ENCODE measurements around the gene GRHL3. TPM values are rescaled to one million over a fixed set of nuclear protein-coding genes. Genes with fewer than 3 reads are reported as not detected.

GRHL3 gene
- total RNA-seq, 2 donors from 2014 or later, result 8.1 to 8.4 TPM

DNA sequence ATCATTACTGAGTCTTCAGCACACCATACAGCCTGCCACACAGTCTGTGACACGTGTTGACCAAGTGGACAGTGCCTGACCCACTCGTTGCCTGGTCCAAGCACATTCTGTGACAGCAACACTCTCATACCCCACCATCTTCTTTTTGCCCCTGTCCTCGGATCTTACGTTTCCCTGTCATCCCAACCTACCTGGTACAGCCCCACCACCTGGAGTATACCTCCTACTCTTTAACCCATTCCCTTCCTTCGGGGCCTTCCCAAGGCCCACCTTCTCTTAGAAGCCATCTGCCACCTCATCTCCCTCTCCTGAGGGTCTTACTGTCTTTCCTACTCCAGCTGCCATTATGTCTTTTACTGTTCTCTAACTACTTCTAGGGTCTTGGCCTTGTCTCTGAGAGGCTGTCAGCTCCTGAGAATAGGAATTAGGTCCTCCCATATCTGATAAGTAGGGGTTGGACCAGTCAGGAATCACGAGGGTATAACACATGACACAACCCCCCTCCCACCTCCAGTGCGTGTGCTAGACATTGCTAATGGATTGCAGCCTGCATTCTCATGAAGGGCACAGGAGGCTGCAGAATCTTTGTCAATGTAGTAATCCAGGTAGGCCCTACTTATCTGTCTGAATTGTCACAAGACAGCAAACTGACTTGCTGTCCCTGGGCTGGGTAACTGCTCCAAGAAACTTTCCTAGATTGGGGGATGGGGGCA, 13.0 kb downstream of the GRHL3 start:
- TF ChIP-seq POLR2A (IDR thresholded peaks at IDR 0.05) (no peak), POLR2AphosphoS5 (IDR thresholded peaks at IDR 0.05) (no peak)
- TF ChIP-seq, protein P1, sequence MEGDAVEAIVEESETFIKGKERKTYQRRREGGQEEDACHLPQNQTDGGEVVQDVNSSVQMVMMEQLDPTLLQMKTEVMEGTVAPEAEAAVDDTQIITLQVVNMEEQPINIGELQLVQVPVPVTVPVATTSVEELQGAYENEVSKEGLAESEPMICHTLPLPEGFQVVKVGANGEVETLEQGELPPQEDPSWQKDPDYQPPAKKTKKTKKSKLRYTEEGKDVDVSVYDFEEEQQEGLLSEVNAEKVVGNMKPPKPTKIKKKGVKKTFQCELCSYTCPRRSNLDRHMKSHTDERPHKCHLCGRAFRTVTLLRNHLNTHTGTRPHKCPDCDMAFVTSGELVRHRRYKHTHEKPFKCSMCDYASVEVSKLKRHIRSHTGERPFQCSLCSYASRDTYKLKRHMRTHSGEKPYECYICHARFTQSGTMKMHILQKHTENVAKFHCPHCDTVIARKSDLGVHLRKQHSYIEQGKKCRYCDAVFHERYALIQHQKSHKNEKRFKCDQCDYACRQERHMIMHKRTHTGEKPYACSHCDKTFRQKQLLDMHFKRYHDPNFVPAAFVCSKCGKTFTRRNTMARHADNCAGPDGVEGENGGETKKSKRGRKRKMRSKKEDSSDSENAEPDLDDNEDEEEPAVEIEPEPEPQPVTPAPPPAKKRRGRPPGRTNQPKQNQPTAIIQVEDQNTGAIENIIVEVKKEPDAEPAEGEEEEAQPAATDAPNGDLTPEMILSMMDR (IDR thresholded peaks at IDR 0.05), result no peak
- Histone ChIP-seq H3K9me3 (no peaks in the 10 kb centered on the region), H3K36me3 (no peaks in the 10 kb centered on the region), H3K27me3 (replicated peaks; ENCODE audit: insufficient read depth) (no peaks in the 10 kb centered on the region), H3K4me1 (replicated peaks) (no peaks in the 10 kb centered on the region), H3K4me3 (no peak overlapping the region), H3K27ac (no peak overlapping the region)
- WGBS, result 93% methylated on average over 7 of the region's 7 CpGs
- DNase-seq (ENCODE audit: low spot score), result no peak
- intact Hi-C loops (cut with DNase I), result no loop called here

DNA sequence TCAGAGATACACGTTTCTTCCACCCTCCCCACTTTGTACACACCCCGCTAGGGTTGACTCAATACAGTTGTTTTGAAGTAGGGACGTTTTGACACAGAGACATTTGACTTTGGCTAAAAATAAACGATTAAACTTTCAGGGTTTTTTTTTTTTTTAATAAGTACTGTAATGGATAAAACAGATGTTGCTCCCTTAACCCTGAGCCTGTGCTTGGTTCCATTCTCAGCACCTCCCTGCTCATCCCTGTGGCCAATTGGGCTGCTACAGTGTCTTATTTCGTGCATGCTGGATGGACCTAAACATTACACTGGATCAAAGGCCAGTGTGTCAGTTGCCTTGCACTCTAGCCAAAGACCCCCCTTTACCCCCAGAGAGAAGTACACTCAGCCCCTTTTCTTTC, 16.9 kb downstream of the GRHL3 start:
- Histone ChIP-seq H3K4me1 (replicated peaks) (no peaks in the 10 kb centered on the region), H3K36me3 (no peaks in the 10 kb centered on the region), H3K27me3 (replicated peaks; ENCODE audit: insufficient read depth) (no peaks in the 10 kb centered on the region), H3K4me3 (no peak overlapping the region), H3K27ac (no peak overlapping the region), H3K9me3 (no peaks in the 10 kb centered on the region)
- intact Hi-C loops (cut with DNase I), result no loop called here
- no peak for DNase-seq (ENCODE audit: low spot score)
- TF ChIP-seq POLR2AphosphoS5 (IDR thresholded peaks at IDR 0.05) (no peak), POLR2A (IDR thresholded peaks at IDR 0.05) (no peak)
- TF ChIP-seq, protein P1 (IDR thresholded peaks at IDR 0.05), result no peak
- 57% methylated on average over 5 of the region's 5 CpGs for WGBS

DNA sequence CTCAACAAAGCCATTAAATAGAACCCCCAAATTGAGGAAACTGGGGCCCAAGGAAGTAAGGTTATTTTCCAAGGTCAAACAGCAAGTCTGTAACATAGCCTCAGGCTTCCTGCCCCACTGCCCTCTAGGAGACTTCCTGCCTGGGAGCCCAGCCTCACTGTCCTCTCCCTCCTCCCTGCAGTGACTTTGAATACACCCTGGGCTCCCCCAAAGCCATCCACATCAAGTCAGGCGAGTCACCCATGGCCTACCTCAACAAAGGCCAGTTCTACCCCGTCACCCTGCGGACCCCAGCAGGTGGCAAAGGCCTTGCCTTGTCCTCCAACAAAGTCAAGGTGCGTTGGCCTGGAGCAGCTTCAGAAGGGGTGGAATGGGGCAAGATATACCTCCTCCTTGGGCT, 18.3 kb downstream of the GRHL3 start:
- H3K27me3 ChIP-seq (replicated peaks; ENCODE audit: insufficient read depth), result no peaks in the 10 kb centered on the region
- H3K9me3 ChIP-seq, result no peaks in the 10 kb centered on the region
- H3K36me3 ChIP-seq, result no peaks in the 10 kb centered on the region
- no peaks in the 10 kb centered on the region for H3K4me1 ChIP-seq (replicated peaks)
- DNase-seq (ENCODE audit: low spot score), result no peak
- no peak overlapping the region for H3K4me3 ChIP-seq
- H3K27ac ChIP-seq, result no peak overlapping the region
- TF ChIP-seq, protein P1 (IDR thresholded peaks at IDR 0.05), result no peak
- no peak for TF ChIP-seq POLR2AphosphoS5 (IDR thresholded peaks at IDR 0.05)
- TF ChIP-seq POLR2A (IDR thresholded peaks at IDR 0.05), result no peak
- intact Hi-C loops (cut with DNase I), result no loop called here
- WGBS, result 96% methylated on average over 4 of the region's 4 CpGs

DNA sequence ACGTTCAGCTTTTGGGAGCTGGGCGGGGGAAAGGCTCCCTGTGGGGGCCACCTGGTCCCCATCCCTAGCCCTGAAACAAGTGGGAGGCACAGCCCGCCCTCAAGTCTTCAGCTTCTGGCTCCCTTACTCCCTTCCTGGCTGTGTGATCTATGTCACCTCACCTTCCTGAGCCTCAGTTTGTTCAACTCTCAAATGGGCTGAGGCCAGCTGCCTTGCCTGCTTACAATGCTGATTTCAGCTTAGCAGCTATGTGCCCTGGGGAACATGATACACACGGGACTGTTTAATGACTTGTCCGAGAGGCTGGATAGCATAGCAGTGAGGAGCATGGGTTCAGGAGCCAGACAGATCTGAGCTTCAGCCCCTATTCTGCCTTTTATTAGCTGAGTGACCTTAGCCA, 19.3 kb downstream of the GRHL3 start:
- H3K36me3 ChIP-seq, result no peaks in the 10 kb centered on the region
- H3K27me3 ChIP-seq (replicated peaks; ENCODE audit: insufficient read depth), result no peaks in the 10 kb centered on the region
- H3K4me1 ChIP-seq (replicated peaks), result no peaks in the 10 kb centered on the region
- H3K27ac ChIP-seq, result no peak overlapping the region
- intact Hi-C loops (cut with DNase I), result no loop called here
- 85% methylated on average over 5 of the region's 5 CpGs for WGBS
- no peaks in the 10 kb centered on the region for H3K9me3 ChIP-seq
- no peak overlapping the region for H3K4me3 ChIP-seq
- DNase-seq (ENCODE audit: low spot score), result no peak
- TF ChIP-seq POLR2AphosphoS5 (IDR thresholded peaks at IDR 0.05) (no peak), POLR2A (IDR thresholded peaks at IDR 0.05) (no peak)

DNA sequence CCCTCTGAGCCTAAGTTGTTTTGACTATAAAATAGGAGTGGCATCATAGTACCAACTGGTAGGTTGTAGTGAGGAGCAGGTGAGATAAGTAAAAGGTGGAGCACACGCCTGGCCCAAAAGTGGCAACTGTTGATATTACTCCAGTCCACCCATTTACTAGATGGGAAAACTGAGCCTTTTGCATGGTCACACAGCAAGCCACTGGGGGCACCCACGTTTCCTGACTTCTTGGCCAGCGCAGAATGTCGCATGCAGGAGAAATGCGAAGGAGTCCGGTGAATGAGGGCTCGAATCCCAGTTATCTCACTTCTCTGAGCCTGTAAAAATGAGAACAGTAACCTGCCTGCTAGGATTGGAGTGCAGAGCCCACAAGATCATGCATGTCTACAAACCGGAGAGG, 20.8 kb downstream of the GRHL3 start:
- Histone ChIP-seq H3K27me3 (replicated peaks; ENCODE audit: insufficient read depth) (no peaks in the 10 kb centered on the region), H3K4me3 (no peak overlapping the region), H3K27ac (no peak overlapping the region), H3K36me3 (no peaks in the 10 kb centered on the region), H3K9me3 (no peaks in the 10 kb centered on the region), H3K4me1 (replicated peaks) (no peaks in the 10 kb centered on the region)
- no peak for DNase-seq (ENCODE audit: low spot score)
- whole genome bisulfite sequencing, result 70% methylated on average over 8 of the region's 8 CpGs
- no peak for TF ChIP-seq POLR2AphosphoS5 (IDR thresholded peaks at IDR 0.05)
- TF ChIP-seq, protein P1 (IDR thresholded peaks at IDR 0.05), result no peak
- no peak for TF ChIP-seq POLR2A (IDR thresholded peaks at IDR 0.05)
- intact Hi-C loops (cut with DNase I), result no loop called here

All from prostate gland (tissue), 2 donors.